HEK293 (cell line): ENCODE data around the gene CTPS1.
A peak's percentile ranks its signal among the peaks of the same experiment; 100 is the strongest.

Experiments
- CTCF ChIP-seq: fragments of 450-650 bp; formaldehyde crosslinking; IDR thresholded peaks from 2 replicates; pipeline ENCODE4 v1.5.1; 2016; ENCODE audit warnings: missing biosample characterization, missing genetic modification characterization
- EGR2 ChIP-seq: fragments of 450-650 bp; formaldehyde crosslinking; IDR thresholded peaks from 2 replicates; pipeline ENCODE4 v1.5.1; 2016; ENCODE audit warnings: low read depth, missing biosample characterization, missing genetic modification characterization
- GLIS2 ChIP-seq: fragments of 450-650 bp; formaldehyde crosslinking; IDR thresholded peaks from 2 replicates; pipeline ENCODE4 v1.5.1; 2016; ENCODE audit warnings: missing biosample characterization, missing genetic modification characterization
- HOXD13 ChIP-seq: sonication (generic); formaldehyde crosslinking; IDR thresholded peaks from 2 replicates; pipeline ENCODE4 v1.8.0; 2022; ENCODE audit warnings: missing genetic modification reagents, borderline replicate concordance
- MYNN ChIP-seq: fragments of 450-650 bp; formaldehyde crosslinking; IDR thresholded peaks from 2 replicates; pipeline ENCODE4 v1.5.1; 2016; ENCODE audit warnings: missing biosample characterization, missing genetic modification characterization, borderline replicate concordance
- PATZ1 ChIP-seq: fragments of 450-650 bp; formaldehyde crosslinking; IDR thresholded peaks from 2 replicates; pipeline ENCODE4 v1.5.1; 2016; ENCODE audit warnings: missing biosample characterization, missing genetic modification characterization
- SETDB1 ChIP-seq: IDR thresholded peaks from one replicate; pipeline ENCODE4 v1.6.1; 2017; ENCODE audit warnings: mild to moderate bottlenecking, low read length, moderate library complexity, mixed read lengths; ENCODE audit not compliant: insufficient read length
- SP7 ChIP-seq: fragments of 450-650 bp; formaldehyde crosslinking; IDR thresholded peaks from 2 replicates; pipeline ENCODE4 v1.5.1; 2016; ENCODE audit warnings: missing biosample characterization, missing genetic modification characterization
- TRIM28 ChIP-seq: IDR thresholded peaks from 2 replicates; pipeline ENCODE4 v1.6.1; 2011; ENCODE audit warnings: low read length, control low read depth, borderline replicate concordance
- ZBTB17 ChIP-seq: fragments of 450-650 bp; formaldehyde crosslinking; IDR thresholded peaks from 2 replicates; pipeline ENCODE4 v1.5.1; 2016; ENCODE audit warnings: missing biosample characterization, missing genetic modification characterization
- ZBTB48 ChIP-seq: fragments of 450-650 bp; formaldehyde crosslinking; IDR thresholded peaks from 2 replicates; pipeline ENCODE4 v1.5.1; 2016; ENCODE audit warnings: missing biosample characterization, missing genetic modification characterization
- ZEB2 ChIP-seq: fragments of 450-650 bp; formaldehyde crosslinking; IDR thresholded peaks from 2 replicates; pipeline ENCODE4 v1.5.1; 2016; ENCODE audit warnings: missing biosample characterization, missing genetic modification characterization
- ZIC2 ChIP-seq: fragments of 450-650 bp; formaldehyde crosslinking; IDR thresholded peaks from 2 replicates; pipeline ENCODE4 v1.5.1; 2016; ENCODE audit warnings: missing biosample characterization, missing genetic modification characterization
- ZNF114 ChIP-seq: fragments of 450-650 bp; formaldehyde crosslinking; IDR thresholded peaks from 2 replicates; pipeline ENCODE4 v1.5.0; 2017; ENCODE audit warnings: missing biosample characterization, missing genetic modification characterization
- ZNF138 ChIP-seq: fragments of 450-650 bp; formaldehyde crosslinking; IDR thresholded peaks from 2 replicates; pipeline ENCODE4 v1.5.1; 2016; ENCODE audit warnings: missing biosample characterization, missing genetic modification characterization, borderline replicate concordance
- ZNF2 ChIP-seq: fragments of 450-650 bp; formaldehyde crosslinking; IDR thresholded peaks from 2 replicates; pipeline ENCODE4 v1.5.1; 2016; ENCODE audit warnings: missing biosample characterization, missing genetic modification characterization
- ZNF24 ChIP-seq: fragments of 450-650 bp; formaldehyde crosslinking; IDR thresholded peaks from 2 replicates; pipeline ENCODE4 v1.5.1; 2016; ENCODE audit warnings: missing biosample characterization, missing genetic modification characterization
- ZNF292 ChIP-seq: fragments of 450-650 bp; formaldehyde crosslinking; IDR thresholded peaks from 2 replicates; pipeline ENCODE4 v1.5.1; 2016; ENCODE audit warnings: low read depth, missing biosample characterization, missing genetic modification characterization, borderline replicate concordance
- ZNF311 ChIP-seq: fragments of 450-650 bp; formaldehyde crosslinking; IDR thresholded peaks from 2 replicates; pipeline ENCODE4 v1.5.1; 2017; ENCODE audit warnings: missing biosample characterization, missing genetic modification characterization, borderline replicate concordance
- ZNF335 ChIP-seq: fragments of 450-650 bp; formaldehyde crosslinking; conservative IDR thresholded peaks from 2 replicates; pipeline ENCODE4 v1.5.1; 2016; ENCODE audit warnings: missing biosample characterization, missing genetic modification characterization
- ZNF416 ChIP-seq: fragments of 450-650 bp; formaldehyde crosslinking; IDR thresholded peaks from 2 replicates; pipeline ENCODE4 v1.5.1; 2016; ENCODE audit warnings: missing biosample characterization, missing genetic modification characterization
- ZNF514 ChIP-seq: fragments of 450-650 bp; formaldehyde crosslinking; IDR thresholded peaks from 2 replicates; pipeline ENCODE4 v1.5.1; 2016; ENCODE audit warnings: missing biosample characterization, missing genetic modification characterization
- ZNF600 ChIP-seq: fragments of 450-650 bp; formaldehyde crosslinking; IDR thresholded peaks from 2 replicates; pipeline ENCODE4 v1.5.1; 2016; ENCODE audit warnings: missing biosample characterization, missing genetic modification characterization
- ZNF610 ChIP-seq: fragments of 450-650 bp; formaldehyde crosslinking; IDR thresholded peaks from 2 replicates; pipeline ENCODE4 v1.5.1; 2016; ENCODE audit warnings: missing biosample characterization, missing genetic modification characterization, borderline replicate concordance
- ZNF658 ChIP-seq: fragments of 450-650 bp; formaldehyde crosslinking; IDR thresholded peaks from 2 replicates; pipeline ENCODE4; 2016; ENCODE audit warnings: missing biosample characterization, missing genetic modification characterization
- ZNF670 ChIP-seq: fragments of 450-650 bp; formaldehyde crosslinking; IDR thresholded peaks from 2 replicates; pipeline ENCODE4 v1.5.1; 2016; ENCODE audit warnings: missing biosample characterization, missing genetic modification characterization, low read depth
- ZNF707 ChIP-seq: fragments of 450-650 bp; formaldehyde crosslinking; IDR thresholded peaks from 2 replicates; pipeline ENCODE4 v1.5.1; 2016; ENCODE audit warnings: missing biosample characterization, missing genetic modification characterization
- ZNF747 ChIP-seq: fragments of 450-650 bp; formaldehyde crosslinking; IDR thresholded peaks from 2 replicates; pipeline ENCODE4 v1.5.1; 2016; ENCODE audit warnings: missing biosample characterization, missing genetic modification characterization
- ZNF768 ChIP-seq: fragments of 450-650 bp; formaldehyde crosslinking; IDR thresholded peaks from 2 replicates; pipeline ENCODE4 v1.5.1; 2018; ENCODE audit warnings: missing biosample characterization, mild to moderate bottlenecking, missing genetic modification characterization
- ZNF785 ChIP-seq: fragments of 450-650 bp; formaldehyde crosslinking; IDR thresholded peaks from 2 replicates; pipeline ENCODE4 v1.5.1; 2016; ENCODE audit warnings: missing biosample characterization, missing genetic modification characterization
- ZSCAN18 ChIP-seq: fragments of 450-650 bp; formaldehyde crosslinking; IDR thresholded peaks from 2 replicates; pipeline ENCODE4 v1.5.1; 2016; ENCODE audit warnings: missing biosample characterization, missing genetic modification characterization
- TF ChIP-seq, protein P1 (sequence below): fragments of 450-650 bp; formaldehyde crosslinking; IDR thresholded peaks from 2 replicates; pipeline ENCODE4 v1.5.1; 2016; ENCODE audit warnings: missing biosample characterization, missing genetic modification characterization
- TF ChIP-seq, protein P2 (sequence below): fragments of 450-650 bp; formaldehyde crosslinking; IDR thresholded peaks from 2 replicates; pipeline ENCODE4 v1.5.1; 2016; ENCODE audit warnings: missing biosample characterization, missing genetic modification characterization

CTPS1 gene

DNA sequence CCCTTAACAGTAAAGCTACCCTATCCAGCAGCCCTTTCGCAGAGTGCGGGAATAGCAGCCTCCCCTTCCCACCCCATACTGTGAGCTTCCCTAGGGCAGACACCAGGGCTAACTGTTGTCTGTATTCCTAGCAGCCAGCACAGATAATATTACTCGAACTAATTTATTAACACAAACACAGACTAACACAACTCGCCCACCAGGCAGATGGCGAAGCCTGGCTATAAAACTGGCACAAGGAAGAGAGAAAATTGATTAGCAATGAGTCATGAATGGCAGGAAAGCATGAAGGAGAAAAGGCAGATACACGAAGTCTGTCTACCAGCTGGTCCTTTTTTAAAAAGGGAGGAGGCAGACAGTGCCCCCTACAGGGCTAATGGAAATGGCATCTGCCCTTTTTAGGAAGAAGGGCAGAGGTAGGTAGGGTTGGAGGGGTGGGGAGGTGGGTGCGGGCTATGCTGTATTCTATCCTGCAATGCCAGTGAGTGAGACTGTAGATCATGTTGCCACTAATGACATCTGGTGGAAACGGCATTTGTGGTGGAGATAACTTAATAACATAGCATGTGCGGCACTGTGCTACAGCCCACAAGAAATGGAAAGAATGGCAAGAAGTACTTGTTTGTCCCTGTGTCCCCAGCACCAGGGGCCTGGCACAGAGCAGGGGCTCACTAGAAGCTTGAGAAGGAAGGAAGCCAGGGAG, 30.6 kb upstream of the CTPS1 start (continued):
- TF ChIP-seq ZNF600 (tag by site-specific recombination) = no peak
- no peak for TF ChIP-seq ZNF292 (tag by site-specific recombination)
- no peak for TF ChIP-seq ZNF114 (tag by site-specific recombination)
- TF ChIP-seq ZNF514 (tag by site-specific recombination) = no peak
- no peak for TF ChIP-seq ZBTB48 (tag by site-specific recombination)
- no peak for TF ChIP-seq PATZ1 (tag by site-specific recombination)
- TF ChIP-seq MYNN (tag by site-specific recombination) = no peak
- no peak for TF ChIP-seq ZNF747 (tag by site-specific recombination)
- TF ChIP-seq TRIM28 = peak; percentile 82
- no peak for TF ChIP-seq ZNF24 (tag by site-specific recombination)
- TF ChIP-seq ZNF416 (tag by site-specific recombination) = no peak
- TF ChIP-seq SP7 (tag by site-specific recombination) = 0 out of 2 replicates have a peak, but pooled peaks have one; percentile 24
- no peak for TF ChIP-seq HOXD13 (CRISPR knock-in tag)
- no peak for TF ChIP-seq ZNF785 (tag by site-specific recombination)
- TF ChIP-seq ZNF610 (tag by site-specific recombination) = 0 out of 2 replicates have a peak, but pooled peaks have one; percentile 19
- TF ChIP-seq ZNF2 (tag by site-specific recombination) = no peak
- TF ChIP-seq ZSCAN18 (tag by site-specific recombination) = no peak
- TF ChIP-seq, protein P1, sequence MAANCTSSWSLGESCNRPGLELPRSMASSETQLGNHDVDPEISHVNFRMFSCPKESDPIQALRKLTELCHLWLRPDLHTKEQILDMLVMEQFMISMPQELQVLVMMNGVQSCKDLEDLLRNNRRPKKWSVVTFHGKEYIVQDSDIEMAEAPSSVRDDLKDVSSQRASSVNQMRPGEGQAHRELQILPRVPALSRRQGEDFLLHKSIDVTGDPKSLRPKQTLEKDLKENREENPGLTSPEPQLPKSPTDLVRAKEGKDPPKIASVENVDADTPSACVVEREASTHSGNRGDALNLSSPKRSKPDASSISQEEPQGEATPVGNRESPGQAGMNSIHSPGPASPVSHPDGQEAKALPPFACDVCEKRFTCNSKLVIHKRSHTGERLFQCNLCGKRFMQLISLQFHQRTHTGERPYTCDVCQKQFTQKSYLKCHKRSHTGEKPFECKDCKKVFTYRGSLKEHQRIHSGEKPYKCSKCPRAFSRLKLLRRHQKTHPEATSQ = no peak
- TF ChIP-seq, protein P2, sequence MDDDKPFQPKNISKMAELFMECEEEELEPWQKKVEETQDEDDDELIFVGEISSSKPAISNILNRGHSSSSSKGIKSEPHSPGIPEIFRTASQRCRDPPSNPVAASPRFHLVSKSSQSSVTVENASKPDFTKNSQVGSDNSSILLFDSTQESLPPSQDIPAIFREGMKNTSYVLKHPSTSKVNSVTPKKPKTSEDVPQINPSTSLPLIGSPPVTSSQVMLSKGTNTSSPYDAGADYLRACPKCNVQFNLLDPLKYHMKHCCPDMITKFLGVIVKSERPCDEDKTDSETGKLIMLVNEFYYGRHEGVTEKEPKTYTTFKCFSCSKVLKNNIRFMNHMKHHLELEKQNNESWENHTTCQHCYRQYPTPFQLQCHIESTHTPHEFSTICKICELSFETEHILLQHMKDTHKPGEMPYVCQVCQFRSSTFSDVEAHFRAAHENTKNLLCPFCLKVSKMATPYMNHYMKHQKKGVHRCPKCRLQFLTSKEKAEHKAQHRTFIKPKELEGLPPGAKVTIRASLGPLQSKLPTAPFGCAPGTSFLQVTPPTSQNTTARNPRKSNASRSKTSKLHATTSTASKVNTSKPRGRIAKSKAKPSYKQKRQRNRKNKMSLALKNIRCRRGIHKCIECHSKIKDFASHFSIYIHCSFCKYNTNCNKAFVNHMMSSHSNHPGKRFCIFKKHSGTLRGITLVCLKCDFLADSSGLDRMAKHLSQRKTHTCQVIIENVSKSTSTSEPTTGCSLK (tag by site-specific recombination) = no peak
- peak; percentile 26; the same call in 1 of the 2 replicates for TF ChIP-seq EGR2
- TF ChIP-seq SETDB1 = no peak
- TF ChIP-seq GLIS2 (tag by site-specific recombination) = no peak
- 0 out of 2 replicates have a peak, but pooled peaks have one; percentile 34 for TF ChIP-seq ZEB2 (tag by site-specific recombination)
- no peak for TF ChIP-seq ZNF707 (tag by site-specific recombination)
- no peak for TF ChIP-seq ZNF658
- TF ChIP-seq ZNF670 (tag by site-specific recombination) = no peak
- TF ChIP-seq CTCF (tag by site-specific recombination) = peak; percentile 32; the same call in 1 of the 2 replicates
- peak; percentile 43; the same call in 1 of the 2 replicates for TF ChIP-seq ZBTB17 (tag by site-specific recombination)
- TF ChIP-seq ZNF768 = no peak
- TF ChIP-seq ZNF138 (tag by site-specific recombination) = no peak
- peak; percentile 58 for TF ChIP-seq ZIC2 (tag by site-specific recombination)
- TF ChIP-seq ZNF335 (tag by site-specific recombination) = peak; percentile 80
- TF ChIP-seq ZNF311 (tag by site-specific recombination) = no peak
